ENCODE data around the gene ENPP3.

Gene ENPP3

GRCh38 chr6:131765804-131766135 lies 128.7 kb downstream of the ENPP3 start:
- ChIA-PET POLR2A (no interaction called here), CTCF (no interaction called here)
- DNase-seq (ENCODE audit: extremely low spot score), result no peak
- no peak for TF ChIP-seq BHLHE40 (IDR thresholded peaks at IDR 0.05; ENCODE audit: borderline replicate concordance)
- no peak for TF ChIP-seq FOXM1 (IDR thresholded peaks at IDR 0.05; ENCODE audit: borderline replicate concordance)
- TF ChIP-seq TARDBP (IDR thresholded peaks at IDR 0.05), result no peak
- no peak for TF ChIP-seq FOXA1 (IDR thresholded peaks at IDR 0.05)
- no peak for TF ChIP-seq SP1 (IDR thresholded peaks at IDR 0.05)
- TF ChIP-seq ELF4 (IDR thresholded peaks at IDR 0.05), result no peak

DNA sequence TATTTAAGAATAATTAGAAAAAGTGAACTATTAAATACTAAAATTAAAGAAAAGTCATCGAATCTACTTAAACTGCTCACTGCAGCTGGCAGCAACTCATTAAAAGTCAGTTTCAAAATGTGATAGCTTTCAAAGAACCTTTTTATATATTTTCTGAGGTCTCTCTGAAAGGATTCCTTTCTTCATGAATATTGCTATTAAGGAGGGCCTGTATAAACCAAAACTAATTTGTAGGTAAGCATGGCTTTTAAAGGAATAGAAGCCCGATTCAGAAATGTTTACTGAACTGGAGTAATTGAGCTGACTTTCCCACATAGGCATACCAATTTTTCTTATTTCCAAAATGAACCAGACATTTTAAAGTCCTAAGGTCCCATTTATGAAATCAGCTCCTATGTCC lies 129.5 kb downstream of the ENPP3 start:
- ChIA-PET POLR2A (no interaction called here), CTCF (interaction anchor here (0.7 kb wide), 1 partner anchor 143 kb away, joined by 3 read pairs; no protein-coding TSS in a partner anchor)
- no peak for TF ChIP-seq CTBP1 (IDR thresholded peaks at IDR 0.05; ENCODE audit: borderline replicate concordance)
- no peak for TF ChIP-seq SP1 (IDR thresholded peaks at IDR 0.05)
- TF ChIP-seq FOXA1 (IDR thresholded peaks at IDR 0.05), result no peak
- no peak for TF ChIP-seq FOXK2 (IDR thresholded peaks at IDR 0.05)
- TF ChIP-seq ZNF384 (IDR thresholded peaks at IDR 0.05), result no peak
- TF ChIP-seq, protein P1, sequence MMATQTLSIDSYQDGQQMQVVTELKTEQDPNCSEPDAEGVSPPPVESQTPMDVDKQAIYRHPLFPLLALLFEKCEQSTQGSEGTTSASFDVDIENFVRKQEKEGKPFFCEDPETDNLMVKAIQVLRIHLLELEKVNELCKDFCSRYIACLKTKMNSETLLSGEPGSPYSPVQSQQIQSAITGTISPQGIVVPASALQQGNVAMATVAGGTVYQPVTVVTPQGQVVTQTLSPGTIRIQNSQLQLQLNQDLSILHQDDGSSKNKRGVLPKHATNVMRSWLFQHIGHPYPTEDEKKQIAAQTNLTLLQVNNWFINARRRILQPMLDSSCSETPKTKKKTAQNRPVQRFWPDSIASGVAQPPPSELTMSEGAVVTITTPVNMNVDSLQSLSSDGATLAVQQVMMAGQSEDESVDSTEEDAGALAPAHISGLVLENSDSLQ (IDR thresholded peaks at IDR 0.05), result no peak
- no peak for TF ChIP-seq LEF1 (IDR thresholded peaks at IDR 0.05; ENCODE audit: borderline replicate concordance)
- TF ChIP-seq HDGF (IDR thresholded peaks at IDR 0.05; ENCODE audit: borderline replicate concordance), result no peak
- TF ChIP-seq ARNT (IDR thresholded peaks at IDR 0.05), result no peak
- DNase-seq (ENCODE audit: extremely low spot score), result no peak

GRCh38 chr6:131768964-131769363 lies 131.9 kb downstream of the ENPP3 start:
- CTCF ChIA-PET, result no interaction called here

GRCh38 chr6:131769385-131770141 lies 132.5 kb downstream of the ENPP3 start:
- TF ChIP-seq NFRKB (IDR thresholded peaks at IDR 0.05), result no peak
- TF ChIP-seq, protein P1 (IDR thresholded peaks at IDR 0.05), result no peak
- TF ChIP-seq SP1 (IDR thresholded peaks at IDR 0.05), result no peak
- no peak for TF ChIP-seq FOXK2 (IDR thresholded peaks at IDR 0.05)
- TF ChIP-seq ARNT (IDR thresholded peaks at IDR 0.05), result no peak
- TF ChIP-seq TARDBP (IDR thresholded peaks at IDR 0.05), result no peak
- no peak for TF ChIP-seq LEF1 (IDR thresholded peaks at IDR 0.05; ENCODE audit: borderline replicate concordance)
- no peak for TF ChIP-seq ELF4 (IDR thresholded peaks at IDR 0.05)
- TF ChIP-seq CTBP1 (IDR thresholded peaks at IDR 0.05; ENCODE audit: borderline replicate concordance), result no peak
- no peak for DNase-seq (ENCODE audit: extremely low spot score)
- ChIA-PET CTCF (no interaction called here), POLR2A (no interaction called here)

More at GRCh38 chr6:131768964-131769363, 131.9 kb downstream of the ENPP3 start:
- POLR2A ChIA-PET, result no interaction called here
- TF ChIP-seq ZNF384 (IDR thresholded peaks at IDR 0.05) (no peak), TARDBP (IDR thresholded peaks at IDR 0.05) (no peak), FOXK2 (IDR thresholded peaks at IDR 0.05) (no peak), CTBP1 (IDR thresholded peaks at IDR 0.05; ENCODE audit: borderline replicate concordance) (no peak), SUZ12 (IDR thresholded peaks at IDR 0.05) (no peak), SP1 (IDR thresholded peaks at IDR 0.05) (no peak), HDGF (IDR thresholded peaks at IDR 0.05; ENCODE audit: borderline replicate concordance) (no peak), ARNT (IDR thresholded peaks at IDR 0.05) (no peak), LEF1 (IDR thresholded peaks at IDR 0.05; ENCODE audit: borderline replicate concordance) (no peak), L3MBTL2 (conservative IDR thresholded peaks at IDR 0.05) (no peak), FOXM1 (IDR thresholded peaks at IDR 0.05; ENCODE audit: borderline replicate concordance) (no peak), FOXA1 (IDR thresholded peaks at IDR 0.05) (no peak), NFRKB (IDR thresholded peaks at IDR 0.05) (no peak), ELF4 (IDR thresholded peaks at IDR 0.05) (no peak), BHLHE40 (IDR thresholded peaks at IDR 0.05; ENCODE audit: borderline replicate concordance) (no peak)
- TF ChIP-seq, protein P1 (IDR thresholded peaks at IDR 0.05), result no peak
- DNase-seq (ENCODE audit: extremely low spot score), result no peak

DNA sequence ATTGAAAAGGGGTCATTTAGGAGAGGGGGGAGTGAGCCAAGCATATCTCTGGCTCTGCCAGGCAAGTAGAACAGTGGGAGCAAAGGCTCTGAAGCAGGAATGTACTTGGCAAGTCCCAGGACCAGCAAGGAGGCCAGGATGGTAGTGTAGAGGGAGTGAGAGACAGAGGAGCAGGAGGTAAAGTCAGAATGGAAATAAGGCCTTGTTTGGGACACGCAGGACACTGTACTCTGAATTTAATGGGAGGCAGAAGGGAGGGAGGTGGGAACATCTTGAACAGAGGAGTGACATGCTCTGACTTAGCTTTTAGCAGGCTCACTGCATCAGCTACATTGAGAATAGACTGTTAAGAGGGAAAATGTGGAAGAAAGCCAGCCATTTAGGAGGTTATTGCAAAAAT lies 133.7 kb downstream of the ENPP3 start:
- CTCF ChIA-PET, result no interaction called here
- DNase-seq (ENCODE audit: extremely low spot score), result no peak
- no peak for TF ChIP-seq FOXK2 (IDR thresholded peaks at IDR 0.05)
- no peak for TF ChIP-seq L3MBTL2 (conservative IDR thresholded peaks at IDR 0.05)
- TF ChIP-seq FOXM1 (IDR thresholded peaks at IDR 0.05; ENCODE audit: borderline replicate concordance), result no peak
- no peak for TF ChIP-seq SUZ12 (IDR thresholded peaks at IDR 0.05)
- no peak for TF ChIP-seq CTBP1 (IDR thresholded peaks at IDR 0.05; ENCODE audit: borderline replicate concordance)
- TF ChIP-seq BHLHE40 (IDR thresholded peaks at IDR 0.05; ENCODE audit: borderline replicate concordance), result no peak
- POLR2A ChIA-PET, result no interaction called here

DNA sequence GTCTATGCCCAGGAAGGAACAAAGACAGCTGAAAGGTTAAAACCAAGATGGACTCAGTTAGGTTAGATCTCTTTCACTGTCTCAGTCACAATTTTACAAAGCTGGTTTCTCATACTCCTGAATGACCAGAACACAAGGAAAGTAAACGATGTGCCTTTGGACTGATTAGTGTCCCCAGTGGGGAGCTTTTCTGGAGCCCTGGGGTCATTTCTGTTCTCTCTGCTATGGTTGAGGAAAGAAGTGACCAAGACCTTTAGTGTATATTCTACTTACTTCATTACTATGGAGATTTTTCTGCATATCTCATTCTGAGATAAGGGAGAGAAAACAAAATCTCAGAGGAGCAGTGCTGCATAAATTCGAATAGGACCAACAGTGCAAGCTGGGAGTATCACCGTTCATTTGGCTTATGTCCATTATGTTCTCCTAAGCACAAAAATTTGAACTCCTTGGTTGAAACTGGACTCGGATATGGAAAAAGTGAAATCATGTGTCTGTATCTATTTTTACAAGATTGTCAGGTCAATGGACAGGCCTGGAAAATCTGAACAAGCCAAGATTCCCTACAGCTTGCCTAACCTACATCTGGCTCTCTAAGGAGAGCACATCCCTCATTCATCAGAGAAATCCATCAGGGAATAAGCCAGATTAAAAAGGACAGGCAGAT lies 136.3 kb downstream of the ENPP3 start:
- DNase-seq (ENCODE audit: extremely low spot score), result no peak
- no peak for TF ChIP-seq HDGF (IDR thresholded peaks at IDR 0.05; ENCODE audit: borderline replicate concordance)
- no peak for TF ChIP-seq FOXK2 (IDR thresholded peaks at IDR 0.05)
- TF ChIP-seq LEF1 (IDR thresholded peaks at IDR 0.05; ENCODE audit: borderline replicate concordance), result no peak
- TF ChIP-seq, protein P1 (IDR thresholded peaks at IDR 0.05), result no peak
- no peak for TF ChIP-seq ELF4 (IDR thresholded peaks at IDR 0.05)
- no peak for TF ChIP-seq CTBP1 (IDR thresholded peaks at IDR 0.05; ENCODE audit: borderline replicate concordance)
- TF ChIP-seq FOXA1 (IDR thresholded peaks at IDR 0.05), result no peak
- TF ChIP-seq FOXM1 (IDR thresholded peaks at IDR 0.05; ENCODE audit: borderline replicate concordance), result no peak
- no peak for TF ChIP-seq TARDBP (IDR thresholded peaks at IDR 0.05)
- TF ChIP-seq NFRKB (IDR thresholded peaks at IDR 0.05), result no peak
- TF ChIP-seq BHLHE40 (IDR thresholded peaks at IDR 0.05; ENCODE audit: borderline replicate concordance), result no peak
- no peak for TF ChIP-seq SUZ12 (IDR thresholded peaks at IDR 0.05)
- no peak for TF ChIP-seq ZNF384 (IDR thresholded peaks at IDR 0.05)
- POLR2A ChIA-PET, result no interaction called here
- CTCF ChIA-PET, result no interaction called here

All from HEK293T (cell line).